GM12892 (cell line): ENCODE data around the gene C20orf202.

Experiments used
- POLR2A ChIP-seq: IDR thresholded peaks from 2 replicates; pipeline ENCODE4 v1.6.1; 2011; ENCODE audit warnings: low read depth, low read length, control low read depth
- TAF1 ChIP-seq: IDR thresholded peaks from 2 replicates; pipeline ENCODE4 v1.6.1; 2011; ENCODE audit warnings: low read depth, mild to moderate bottlenecking, control low read depth, low read length, borderline replicate concordance

DNA sequence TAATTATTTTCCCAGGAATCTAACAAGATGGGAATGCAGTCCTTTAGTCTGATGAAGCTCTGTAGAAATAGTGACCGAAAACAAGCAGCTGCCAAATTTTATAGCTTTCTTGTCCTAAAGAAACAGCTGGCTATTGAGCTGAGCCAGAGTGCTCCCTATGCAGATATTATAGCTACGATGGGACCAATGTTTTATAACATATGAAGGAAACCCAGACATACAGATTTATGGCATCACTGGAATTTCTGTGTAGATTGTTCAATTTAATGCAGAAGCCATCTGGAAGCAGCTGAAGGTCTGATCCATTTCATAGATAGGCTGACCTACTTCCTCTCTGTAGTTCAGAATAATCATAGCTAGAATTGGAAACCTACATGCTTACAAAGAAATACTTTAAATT is 51.0 kb downstream of the C20orf202 start:
- no peak for TF ChIP-seq POLR2A
- TF ChIP-seq TAF1 = no peak
